H1 (cell line): Measurements from ENCODE around the gene NME3. TPM values are rescaled to one million over a fixed set of nuclear protein-coding genes. Genes with fewer than 3 reads are reported as not detected.

ENCODE experiments used
- CTCF ChIA-PET: fragments of 300-600 bp; sonication (Branson Sonifier 250); formaldehyde crosslinking; loops from one replicate; lab custom pipeline; 2021; ENCODE audit not compliant: partially characterized antibody; lab: Charles Lee
- POLR2A ChIA-PET: fragments of 300-600 bp; sonication (Branson Sonifier 250); formaldehyde crosslinking; loops from one replicate; lab custom pipeline; 2021; ENCODE audit warnings: inconsistent platforms; ENCODE audit not compliant: partially characterized antibody; lab: Charles Lee
- DNase-seq, 2 experiments: peaks; one replicate each; pipeline versions ENCODE4 v3.0.0 to v3.0.0-alpha.2; 2010 to 2022; ENCODE audit warnings: low spot score in 2 of 2, low read depth in 1 of 2, mixed read lengths in 1 of 2
- FAIRE-seq: peaks from 2 replicates; lab custom pipeline; 2011; peaks lifted over from hg19 to GRCh38; lab: Jason Lieb, UNC
- H2AFZ ChIP-seq: 2 replicates; pipeline ENCODE4 v1.8.1; 2012; ENCODE audit warnings: low read length, inconsistent platforms
- H2AK5ac ChIP-seq: 2 replicates; pipeline ENCODE4 v1.6.1; 2013; ENCODE audit warnings: low read depth, low read length
- H2BK120ac ChIP-seq: replicated peaks from 2 replicates; pipeline ENCODE3; 2013; ENCODE audit warnings: low read depth, low read length, inconsistent platforms
- H2BK12ac ChIP-seq: 2 replicates; pipeline ENCODE4 v1.6.1; 2013; ENCODE audit warnings: low read depth, low read length
- H2BK15ac ChIP-seq: 2 replicates; pipeline ENCODE4 v1.6.1; 2013; ENCODE audit warnings: low read length
- H2BK20ac ChIP-seq: 2 replicates; pipeline ENCODE4 v1.6.1; 2013; ENCODE audit warnings: low read length
- H2BK5ac ChIP-seq: 2 replicates; pipeline ENCODE4 v1.6.1; 2013; ENCODE audit warnings: low read depth, low read length
- H3K14ac ChIP-seq: 2 replicates; pipeline ENCODE4 v1.6.1; 2013; ENCODE audit warnings: inconsistent platforms; ENCODE audit not compliant: insufficient read length
- H3K18ac ChIP-seq: 2 replicates; pipeline ENCODE4 v1.6.1; 2013; ENCODE audit warnings: low read length; ENCODE audit errors: extremely low read depth
- H3K23ac ChIP-seq: 2 replicates; pipeline ENCODE4 v1.6.1; 2013; ENCODE audit warnings: inconsistent platforms; ENCODE audit not compliant: insufficient read length
- H3K23me2 ChIP-seq: 2 replicates; pipeline ENCODE4 v1.6.1; 2013; ENCODE audit warnings: low read depth, low read length
- H3K27ac ChIP-seq: 2 replicates; pipeline ENCODE4 v1.6.1; 2011; ENCODE audit warnings: low read depth, low read length, inconsistent platforms
- H3K27me3 ChIP-seq, 4 experiments: replicated peaks in 1 of 4; 1 replicate in 1 of 4; 2 replicates in 3 of 4; pipeline versions ENCODE4 v1.6.1 to v1.8.1; 2011 to 2013; ENCODE audit warnings: low read length in 3 of 4, mild to moderate bottlenecking in 3 of 4, inconsistent platforms in 2 of 4, mixed read lengths in 2 of 4, moderate library complexity in 1 of 4; ENCODE audit not compliant: control insufficient read depth in 3 of 4, insufficient read depth in 3 of 4; ENCODE audit errors: extremely low read depth in 1 of 4
- H3K36me3 ChIP-seq, 4 experiments: 2 replicates each; pipeline versions ENCODE4 v1.6.1 to v1.8.1; 2011 to 2013; ENCODE audit warnings: mild to moderate bottlenecking in 4 of 4, low read length in 3 of 4, moderate library complexity in 2 of 4, control low read depth in 1 of 4, inconsistent platforms in 1 of 4; ENCODE audit not compliant: insufficient read depth in 4 of 4, control insufficient read depth in 2 of 4
- H3K4ac ChIP-seq: replicated peaks from 2 replicates; pipeline ENCODE3; 2013; ENCODE audit warnings: low read length, low read depth, mixed read lengths, inconsistent platforms; ENCODE audit not compliant: insufficient read length
- H3K4me1 ChIP-seq, 4 experiments: replicated peaks in 1 of 4; 1 replicate in 1 of 4; 2 replicates in 3 of 4; pipeline versions ENCODE4 v1.6.1 to v1.8.1; 2011 to 2013; ENCODE audit warnings: low read length in 3 of 4, inconsistent platforms in 2 of 4, mixed read lengths in 1 of 4; ENCODE audit not compliant: insufficient read depth in 4 of 4, control insufficient read depth in 3 of 4
- H3K4me2 ChIP-seq, 2 experiments: 2 replicates each; pipeline versions ENCODE4 v1.6.1 to v1.8.1; 2011 to 2013; ENCODE audit warnings: low read depth in 2 of 2, low read length in 2 of 2, control low read depth in 1 of 2, inconsistent platforms in 1 of 2, mild to moderate bottlenecking in 1 of 2; ENCODE audit not compliant: insufficient read depth in 1 of 2
- H3K4me3 ChIP-seq, 4 experiments: fragments of 200-600, 300-600 bp in 1 of 4; sonication (generic), shearing (Covaris generic), sonication (Bioruptor Twin) in 1 of 4; 2 replicates each; pipeline versions ENCODE4 v1.5.1 to v1.8.1; 2011 to 2016; ENCODE audit warnings: low read length in 4 of 4, low read depth in 3 of 4, control low read depth in 2 of 4, inconsistent platforms in 2 of 4, mild to moderate bottlenecking in 2 of 4, mixed read lengths in 1 of 4, moderate library complexity in 1 of 4; ENCODE audit not compliant: insufficient read depth in 2 of 4; ENCODE audit errors: extremely low read depth in 1 of 4
- H3K56ac ChIP-seq: replicated peaks from 2 replicates; pipeline ENCODE3; 2013; ENCODE audit warnings: low read depth, mild to moderate bottlenecking, mixed read lengths, low read length, inconsistent platforms; ENCODE audit not compliant: insufficient read length
- H3K79me1 ChIP-seq: 2 replicates; pipeline ENCODE4 v1.6.1; 2013; ENCODE audit warnings: low read depth, low read length, control low read depth
- H3K79me2 ChIP-seq, 2 experiments: 2 replicates each; pipeline versions ENCODE4 v1.6.1 to v1.8.1; 2012 to 2013; ENCODE audit warnings: low read length in 2 of 2, mild to moderate bottlenecking in 2 of 2, inconsistent platforms in 1 of 2; ENCODE audit not compliant: insufficient read depth in 2 of 2, control insufficient read depth in 1 of 2
- H3K9ac ChIP-seq, 4 experiments: replicated peaks in 1 of 4; 1 replicate in 1 of 4; 2 replicates in 3 of 4; pipeline versions ENCODE4 v1.6.1 to v1.8.1; 2011 to 2013; ENCODE audit warnings: low read depth in 3 of 4, low read length in 3 of 4, control low read depth in 2 of 4, mild to moderate bottlenecking in 2 of 4, moderate library complexity in 2 of 4, inconsistent platforms in 1 of 4; ENCODE audit errors: extremely low read depth in 1 of 4
- H3K9me3 ChIP-seq, 2 experiments: 2 replicates each; pipeline versions ENCODE4 v1.6.1 to v1.8.1; 2012 to 2013; ENCODE audit warnings: mild to moderate bottlenecking in 2 of 2, moderate library complexity in 2 of 2, control low read depth in 1 of 2, inconsistent platforms in 1 of 2, low read depth in 1 of 2, low read length in 1 of 2, mixed read lengths in 1 of 2; ENCODE audit not compliant: insufficient read depth in 2 of 2
- H4K20me1 ChIP-seq, 2 experiments: replicated peaks in 1 of 2; 2 replicates each; pipeline versions ENCODE3 to v1.8.1; 2011 to 2013; ENCODE audit warnings: inconsistent platforms in 2 of 2, low read length in 2 of 2, mild to moderate bottlenecking in 1 of 2; ENCODE audit not compliant: insufficient read depth in 2 of 2, control insufficient read depth in 1 of 2
- H4K5ac ChIP-seq: 2 replicates; pipeline ENCODE4 v1.6.1; 2013; ENCODE audit warnings: low read length, low read depth, mixed read lengths, inconsistent platforms; ENCODE audit not compliant: insufficient read length
- H4K8ac ChIP-seq: 2 replicates; pipeline ENCODE4 v1.8.0; 2013; ENCODE audit warnings: mild to moderate bottlenecking, moderate library complexity, low read length, inconsistent platforms; ENCODE audit not compliant: insufficient read depth; ENCODE audit errors: extremely low read depth
- H4K91ac ChIP-seq: replicated peaks from 2 replicates; pipeline ENCODE3; 2013; ENCODE audit warnings: low read length, mixed read lengths, inconsistent platforms; ENCODE audit not compliant: insufficient read length
- FOSL1 ChIP-seq: IDR thresholded peaks from 2 replicates; pipeline ENCODE4 v1.6.1; 2011; ENCODE audit warnings: mild to moderate bottlenecking, low read depth, low read length, moderate library complexity; ENCODE audit not compliant: insufficient read depth
- KDM4A ChIP-seq: IDR thresholded peaks from one replicate; pipeline ENCODE4 v1.7.1; 2012; ENCODE audit warnings: low read depth, mild to moderate bottlenecking, moderate library complexity, low read length, inconsistent platforms; ENCODE audit not compliant: severe bottlenecking
- WGBS, 2 experiments: shearing (Covaris generic) in 1 of 2; methylation state at CpG; one replicate each; pipeline versions ENCODE4 v1.1.6 to v1.1.7; 2013 to 2015; ENCODE audit warnings: low lambda C conversion rate in 2 of 2, mixed read lengths in 2 of 2, inconsistent platforms in 1 of 2, low coverage in 1 of 2, missing lambda C conversion rate in 1 of 2; ENCODE audit not compliant: insufficient replicate concordance in 2 of 2, insufficient coverage in 1 of 2, insufficient read length in 1 of 2; ENCODE audit errors: extremely low coverage in 1 of 2, missing lambda C conversion rate in 1 of 2; 5-methylcytosine and 5-hydroxymethylcytosine counted together
- polyA plus RNA-seq, 7 experiments: library from polyadenylated mRNA; depleted of rRNA in 3 of 7; stranded (reverse) in 5 of 7; unstranded in 2 of 7; fragments of >200 nt in 5 of 7; fragments of 200-250 nt in 2 of 7; gene quantifications; 1 replicate in 5 of 7; 2 replicates in 1 of 7; 4 replicates in 1 of 7; pipeline versions ENCODE4 v1.2.1 to v1.2.3, GENCODE V29; 2011 to 2013; ENCODE audit warnings: missing spikeins in 2 of 7, mixed read lengths in 2 of 7
- total RNA-seq: library from RNA; stranded (reverse); fragmentation: NEBNext Ultra II Directional; extraction: Animal tissue kit (Norgen Biotek cat#: 25700); gene quantifications from 2 replicates; pipeline ENCODE4 v1.2.1, GENCODE V29; 2021

NME3 gene
- total and polyA plus RNA-seq, 2 of the 8 experiments (the other 6 are each of a cell fraction or from before 2014, with no cell fraction given) = 72.5 to 163 TPM

DNA sequence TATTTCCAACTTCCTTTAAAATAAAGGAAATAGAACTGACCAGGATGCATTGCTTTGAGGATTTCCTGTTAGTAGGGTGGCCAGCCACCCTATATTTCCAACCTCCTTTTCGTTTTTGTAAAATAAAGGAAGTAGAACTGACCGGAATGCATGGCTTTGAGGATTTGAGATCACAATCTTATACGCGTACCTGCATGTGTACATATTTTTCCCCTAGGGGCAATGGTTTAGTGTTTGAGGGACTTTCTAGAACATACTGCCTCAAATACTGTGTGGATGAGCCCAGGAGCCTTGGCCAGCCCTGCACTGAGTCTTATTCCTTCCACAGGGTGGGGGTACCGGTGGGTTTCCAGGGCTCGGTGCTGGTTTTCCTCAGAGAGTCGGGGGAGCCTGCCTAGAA lies 39.7 kb downstream of the NME3 start:
- Histone ChIP-seq H2BK20ac (no peak overlapping the region), H3K4ac (no peak overlapping the region), H3K23me2 (no peaks in the 10 kb centered on the region), H3K36me3 (peaks cover 0 to 21% (median 4%) of the 10 kb centered on the region in 4 experiments; a peak in 5 of 8 replicates), H3K23ac (no peak overlapping the region), H2BK120ac (no peak overlapping the region), H3K9ac (no peak overlapping the region), H4K20me1 (peaks cover 0 to 7% of the 10 kb centered on the region in 2 experiments), H3K18ac (no peak overlapping the region), H3K14ac (no peak overlapping the region), H2AK5ac (no peak overlapping the region), H2BK15ac (no peak overlapping the region), H3K27me3 (no peaks in the 10 kb centered on the region), H3K9me3 (peaks cover 20 to 23% of the 10 kb centered on the region in 2 experiments), H2BK12ac (no peak overlapping the region), H3K79me2 (no peaks in the 10 kb centered on the region), H4K8ac (no peak overlapping the region), H3K4me2 (no peak overlapping the region), H4K91ac (no peak overlapping the region), H3K4me1 (0 out of 7 replicates have a peak, but pooled peaks cover 0 to 2% (median 0%) of the 10 kb centered on the region in 4 experiments), H3K56ac (no peak overlapping the region), H4K5ac (no peak overlapping the region), H3K4me3 (no peak overlapping the region), H2AFZ (no peak overlapping the region), H2BK5ac (no peak overlapping the region), H3K27ac (no peak overlapping the region), H3K79me1 (peaks cover 5% of the 10 kb centered on the region)
- WGBS, 2 experiments = 74% methylated on average over 6 of the region's 7 CpGs; no CpG with 5 or more reads in 1 of the 2 experiments
- DNase-seq (no peak), FAIRE-seq (no peak)
- POLR2A ChIA-PET = interaction anchor here (1.0 to 1.1 kb wide), 2 partner anchors 12 to 26 kb away, joined by 3 to 4 read pairs; partner anchors contain the start of gene MAPK8IP3
- CTCF ChIA-PET = interaction anchor here (1.1 kb wide), 1 partner anchor 31 kb away, joined by 3 read pairs; no protein-coding TSS in a partner anchor
- TF ChIP-seq FOSL1 (no peak), KDM4A (no peak)
